Measurements from ENCODE around the gene MTSS2.
"Not testable (repeated sequence)": the region's sequence is repeated elsewhere in the genome, so short reads cannot be mapped to it uniquely, and the experiment has no call there.

Gene MTSS2

DNA sequence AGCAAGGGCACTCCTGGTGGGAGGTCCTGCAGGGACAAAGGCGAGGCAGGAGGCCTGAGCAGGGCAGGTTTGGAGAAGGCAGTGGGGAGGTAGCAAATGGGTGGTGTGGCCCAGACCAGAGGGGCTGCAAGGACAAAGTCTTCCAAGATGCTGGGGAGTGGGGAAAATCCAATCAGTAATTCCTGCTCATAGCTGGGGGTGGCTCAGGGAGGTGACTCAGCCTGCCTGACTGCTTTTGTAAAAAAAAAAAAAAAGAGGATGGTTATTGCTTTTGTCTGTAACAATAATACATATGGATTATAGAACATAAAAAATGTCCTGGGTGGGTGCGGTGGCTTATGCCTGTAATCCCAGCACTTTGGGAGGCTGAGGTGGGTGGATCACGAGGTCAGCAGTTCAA, 34.3 kb downstream of the MTSS2 start:
- no peak for DNase-seq

DNA sequence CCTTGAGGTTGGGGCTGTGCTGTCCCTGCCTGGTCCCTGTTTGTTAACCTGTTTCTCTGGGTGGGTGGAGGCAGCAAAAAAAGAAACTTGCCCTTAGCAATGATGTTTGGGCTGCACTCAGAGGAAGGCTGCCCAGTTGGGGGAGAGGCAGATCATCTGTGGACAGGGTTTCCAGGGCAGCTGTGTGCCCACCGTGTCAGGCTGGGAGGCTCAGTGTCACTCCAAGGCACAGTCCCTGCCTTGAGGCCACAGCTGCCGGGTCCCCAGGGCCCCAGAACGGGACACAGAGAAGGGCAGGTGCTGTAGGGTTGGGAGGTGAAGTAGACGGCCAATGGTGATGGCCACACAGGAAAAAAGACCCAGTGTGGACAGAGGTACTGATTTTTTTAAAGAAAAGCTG, 35.6 kb downstream of the MTSS2 start:
- DNase-seq, result no peak

DNA sequence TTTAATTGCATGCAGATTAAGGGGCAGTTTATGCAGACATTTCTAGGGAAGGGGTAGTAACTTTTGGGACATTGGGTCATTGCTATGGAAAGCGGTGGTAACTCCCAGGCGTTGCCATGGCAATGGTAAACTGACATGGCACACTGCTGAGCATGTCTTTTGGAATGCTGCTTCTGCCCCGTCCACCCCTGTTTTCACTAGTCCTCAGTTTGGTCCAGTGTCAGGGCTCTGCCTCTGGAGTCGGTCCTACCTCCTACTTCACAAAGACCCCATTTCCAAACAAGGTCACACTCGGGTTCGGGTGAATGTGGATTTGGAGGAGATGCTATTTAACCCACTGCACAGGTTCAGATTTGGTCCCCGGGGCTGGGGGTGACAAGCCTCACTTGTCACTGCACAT, 36.6 kb downstream of the MTSS2 start:
- DNase-seq, result no peak

DNA sequence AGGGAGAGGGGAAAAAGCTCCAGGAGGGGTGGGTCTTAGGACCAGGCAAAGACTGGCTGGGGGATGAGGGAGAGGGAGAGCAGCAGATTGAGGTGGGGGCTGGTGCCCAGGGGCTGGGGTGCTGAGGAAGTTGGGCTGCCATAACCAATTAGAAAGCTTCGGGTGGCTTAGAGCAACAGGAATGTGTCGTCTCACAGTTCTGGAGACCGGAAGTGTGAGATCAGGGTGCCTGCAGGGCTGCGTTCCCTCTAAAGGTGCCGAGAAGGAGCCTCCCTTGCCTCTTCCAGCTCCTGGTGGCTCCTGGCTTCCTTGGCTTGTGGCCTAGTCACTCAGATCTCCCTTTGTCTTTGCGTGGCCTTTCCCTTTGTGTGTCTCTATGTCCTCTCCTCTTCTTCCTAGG, 37.2 kb downstream of the MTSS2 start:
- DNase-seq, result no peak

DNA sequence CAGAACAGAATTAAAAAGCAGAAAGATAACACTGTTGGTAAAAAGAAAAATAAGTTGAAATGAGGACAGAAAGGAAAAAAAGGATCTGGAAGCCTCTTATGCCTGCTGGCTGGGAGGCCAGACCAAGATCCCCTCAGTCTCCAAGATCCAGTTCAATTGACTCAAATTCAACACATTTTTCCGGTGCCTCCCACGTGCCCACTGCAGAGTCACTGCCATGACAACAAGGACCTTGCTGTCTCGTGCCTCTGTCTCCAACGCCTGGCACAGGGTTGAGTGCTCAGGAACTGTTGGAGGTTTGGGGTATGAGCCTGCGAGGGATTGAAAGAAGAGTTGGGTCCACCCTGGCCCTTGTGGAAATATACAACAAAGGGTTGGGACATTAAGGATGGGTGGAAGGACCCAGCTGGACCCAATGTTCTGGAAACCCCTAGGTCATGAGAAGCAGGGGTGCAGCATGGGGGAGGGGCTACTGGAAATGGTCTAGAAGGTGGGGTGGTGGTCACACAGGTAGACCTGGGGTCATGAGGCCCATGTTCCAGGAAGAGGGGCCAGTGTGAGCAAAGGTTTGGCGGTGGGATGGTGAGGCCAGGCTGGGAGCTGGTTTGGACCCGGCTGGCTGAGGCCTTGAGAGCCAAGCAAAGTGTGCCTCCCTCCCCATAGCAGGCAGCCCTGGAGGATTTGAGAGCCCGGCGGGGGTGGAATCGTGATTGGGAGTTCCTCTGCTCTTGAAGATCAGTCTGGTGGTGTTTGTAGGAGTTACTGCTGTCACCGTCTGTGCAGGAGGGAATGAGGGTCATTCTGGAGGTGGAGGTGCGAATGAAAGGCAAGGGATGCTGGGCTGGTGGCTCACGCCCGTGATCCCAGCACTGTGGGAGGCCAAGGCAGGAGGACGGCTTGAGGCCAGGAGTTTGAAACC, 38.2 kb downstream of the MTSS2 start:
- DNase-seq, result no peak

DNA sequence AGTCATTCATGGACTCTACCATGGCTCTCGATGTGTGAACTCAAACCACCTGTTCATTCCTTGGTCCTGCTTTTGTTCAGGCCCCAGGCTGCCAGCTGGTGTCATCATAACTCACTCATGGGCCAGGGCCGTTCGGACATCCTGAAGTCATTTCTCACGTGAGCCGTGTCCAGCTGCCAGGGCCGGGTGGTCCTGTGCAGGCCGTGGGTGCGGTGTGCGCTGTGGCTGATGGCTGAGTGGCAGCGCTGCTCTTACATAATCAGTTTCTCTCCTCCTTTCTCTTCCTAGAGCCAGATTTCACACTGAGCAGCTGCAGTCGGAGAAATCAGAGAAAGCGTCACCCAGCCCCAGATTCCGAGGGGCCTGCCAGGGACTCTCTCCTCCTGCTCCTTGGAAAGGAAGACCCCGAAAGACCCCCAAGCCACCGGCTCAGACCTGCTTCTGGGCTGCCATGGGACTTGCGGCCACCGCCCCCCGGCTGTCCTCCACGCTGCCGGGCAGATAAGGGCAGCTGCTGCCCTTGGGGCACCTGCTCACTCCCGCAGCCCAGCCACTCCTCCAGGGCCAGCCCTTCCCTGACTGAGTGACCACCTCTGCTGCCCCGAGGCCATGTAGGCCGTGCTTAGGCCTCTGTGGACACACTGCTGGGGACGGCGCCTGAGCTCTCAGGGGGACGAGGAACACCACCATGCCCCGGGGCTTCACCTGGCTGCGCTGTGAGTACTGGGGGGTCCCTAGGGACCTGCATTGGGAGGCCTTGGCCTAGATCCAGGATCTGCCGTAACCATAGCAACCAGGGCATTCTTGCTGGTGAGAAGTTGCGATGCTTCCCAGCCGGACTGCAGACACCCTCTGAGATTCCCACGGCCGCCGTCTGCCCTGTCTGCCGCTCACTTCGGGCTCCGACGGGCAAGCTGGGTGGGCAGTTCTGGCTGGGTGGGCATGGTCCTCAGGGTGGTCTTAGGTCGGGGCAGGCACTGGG, 39.3 kb downstream of the MTSS2 start, which contains the start of gene IL34:
IL34 (plus strand) TSS at position 300 of the 982 bp plus-strand sequence; CDS start at position 689, 389 bp downstream.
- no peak for DNase-seq

DNA sequence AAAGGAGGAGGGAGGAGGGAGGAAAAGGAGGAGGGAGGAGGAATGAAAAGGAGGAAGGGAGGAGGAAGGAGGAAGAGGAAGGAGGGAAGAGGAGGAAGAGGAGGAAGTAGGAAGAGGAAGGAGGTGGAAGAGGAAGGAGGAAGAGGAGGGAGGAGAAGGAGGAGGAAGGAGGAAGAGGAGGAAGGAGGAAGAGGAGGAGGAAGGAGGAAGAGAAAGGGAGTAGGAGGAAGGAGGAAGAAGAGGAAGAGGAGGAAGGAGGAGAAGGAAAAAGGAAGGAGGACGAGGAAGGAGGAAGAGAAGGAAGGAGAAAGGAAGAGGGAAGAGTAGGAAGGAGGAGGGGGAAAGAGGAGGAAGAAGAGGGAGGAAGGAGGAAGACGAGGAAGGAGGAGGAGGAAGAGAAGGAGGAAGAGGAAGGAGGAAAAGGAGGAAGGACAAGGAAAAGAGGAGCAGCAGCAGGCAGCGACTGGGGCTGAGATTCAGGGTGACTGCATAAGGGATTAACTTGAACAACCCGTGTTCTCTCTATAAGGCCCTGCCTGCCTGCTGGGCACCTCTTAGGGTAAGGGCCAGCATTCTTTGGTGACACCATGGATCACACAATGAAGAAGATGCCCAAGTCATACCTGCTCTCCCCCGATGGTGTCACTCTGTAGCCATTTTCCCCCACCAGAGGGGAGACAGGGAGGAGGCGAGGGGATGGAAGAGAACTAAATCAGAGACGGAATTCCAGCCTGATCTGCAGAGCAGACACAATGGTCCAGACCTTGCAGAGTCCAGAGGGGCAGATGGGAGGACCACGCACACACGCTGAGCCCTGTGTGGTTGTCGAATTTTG, 40.9 kb downstream of the MTSS2 start:
- no peak for DNase-seq

DNA sequence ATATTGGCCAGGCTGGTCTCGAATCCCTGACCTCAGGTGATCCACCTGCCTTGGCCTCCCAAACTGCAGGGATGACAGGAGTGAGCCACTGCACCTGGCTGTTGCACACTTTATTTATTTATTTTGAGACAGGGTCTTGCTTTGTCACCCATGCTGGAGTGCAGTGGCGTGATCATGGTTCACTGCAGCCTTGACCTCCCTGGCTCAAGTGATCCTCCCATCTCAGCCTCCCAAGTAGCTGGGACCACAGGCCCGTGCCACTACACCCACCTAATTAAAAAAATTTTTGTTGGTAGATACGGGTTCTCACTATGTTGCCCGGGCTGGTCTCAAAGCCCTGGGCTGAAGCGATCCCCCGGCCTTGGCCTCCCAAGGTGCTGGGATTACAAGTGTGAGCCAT, 42.6 kb downstream of the MTSS2 start:
- DNase-seq, result not testable (repeated sequence)

DNA sequence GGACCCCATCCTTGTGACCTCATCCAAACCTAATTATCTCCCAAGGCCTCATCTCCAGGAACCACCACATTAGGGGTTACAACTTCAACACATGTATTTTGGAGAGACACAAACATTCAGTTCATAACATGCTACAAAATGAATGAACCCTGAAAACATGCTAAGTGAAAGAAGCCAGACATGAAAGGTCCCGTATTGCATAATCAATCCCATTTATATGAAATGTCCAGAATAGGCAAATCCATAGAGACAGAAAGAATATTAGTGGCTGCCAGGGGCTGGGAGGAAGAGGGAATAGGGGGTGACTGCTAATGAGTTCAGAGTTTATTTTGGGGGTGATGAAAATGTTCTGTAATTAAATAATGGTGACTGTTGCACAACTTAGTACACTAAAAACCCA, 43.2 kb downstream of the MTSS2 start:
- no peak for DNase-seq

DNA sequence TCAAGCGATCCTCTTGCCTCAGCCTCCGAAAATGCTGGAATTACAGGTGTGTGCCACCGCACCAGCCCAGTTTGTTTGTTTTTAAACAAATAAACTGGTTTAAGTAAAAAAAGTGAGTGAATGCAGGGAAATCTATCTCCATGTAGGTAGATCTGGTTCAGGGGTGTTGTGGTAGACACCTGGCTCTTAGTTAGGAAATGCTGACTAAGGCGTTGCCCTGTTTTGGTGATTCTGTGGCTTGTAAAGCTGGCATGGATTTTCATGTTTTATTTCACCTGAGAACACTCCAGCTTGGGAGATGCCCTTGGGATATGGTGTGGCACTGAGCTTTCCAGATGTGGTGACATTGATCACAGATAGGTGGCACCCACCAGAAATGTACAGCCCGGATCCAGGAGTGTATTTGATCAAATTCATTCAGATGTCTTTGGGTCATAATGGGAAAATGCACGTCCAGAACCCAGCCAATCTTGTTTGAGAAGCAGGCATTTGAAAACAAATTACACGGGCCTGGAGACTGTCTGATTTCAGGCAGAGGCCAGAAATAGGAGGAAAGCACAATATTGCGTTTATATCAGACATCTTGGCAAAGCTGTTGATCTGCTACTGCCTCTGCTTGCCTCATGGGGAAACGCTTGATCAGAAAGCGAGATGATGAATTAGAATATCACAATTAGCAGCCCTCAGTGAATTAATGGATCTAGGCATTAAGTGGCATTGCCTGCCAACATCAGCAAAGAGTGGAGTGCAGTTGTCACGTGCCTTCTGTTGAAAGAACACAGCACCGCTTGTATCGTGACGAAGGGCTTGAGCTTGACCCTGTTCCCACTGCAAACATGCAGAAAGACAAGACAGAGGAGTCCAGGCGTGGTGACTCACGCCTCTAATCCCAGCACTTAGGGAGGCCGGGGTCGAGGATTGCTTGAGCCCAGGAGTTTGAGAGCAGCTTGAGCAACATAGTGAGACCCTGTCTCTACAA, 46.8 kb downstream of the MTSS2 start:
- no peak for DNase-seq

Data from activated gamma-delta T cell (primary cell).